ENCODE results near the gene HOXB9. TPM values are rescaled to one million over a fixed set of nuclear protein-coding genes. Genes with fewer than 3 reads are reported as not detected.

Gene HOXB9
- total and polyA plus RNA-seq, 10 of the 15 experiments (the other 5 are each of a cell fraction or from before 2014, with no cell fraction given) = 0.01 to 0.49 (median 0.09) TPM; not detected in 5

- FAIRE-seq (no peak), ATAC-seq (no peak), DNase-seq (ENCODE audit: low read depth, low spot score) (no peak)
- Histone ChIP-seq H3K9ac (ENCODE audit: control insufficient read depth, insufficient read depth, low read length) (no peak overlapping the region), H4K20me1 (ENCODE audit: control insufficient read depth, insufficient read depth) (no peaks in the 10 kb centered on the region), H3K4me3 (no peak overlapping the region), H2AFZ (ENCODE audit: control insufficient read depth, low read depth, low read length) (no peak overlapping the region), H3K27me3 (replicated peaks in 1 of 2; ENCODE audit: control insufficient read depth in 2 of 2, insufficient read depth in 2 of 2, low read length in 1 of 2) (peaks cover 3 to 27% of the 10 kb centered on the region in 2 experiments), H3K79me2 (ENCODE audit: control insufficient read depth, insufficient read depth, low read length) (no peaks in the 10 kb centered on the region), H3K9me3 (replicated peaks; ENCODE audit: control insufficient read depth, insufficient read depth, low read length) (no peaks in the 10 kb centered on the region), H3K4me1 (ENCODE audit: control insufficient read depth, insufficient read depth, low read length) (no peaks in the 10 kb centered on the region), H3K36me3 (ENCODE audit: control insufficient read depth in 2 of 2, insufficient read depth in 2 of 2, low read length in 1 of 2) (no peaks in the 10 kb centered on the region), H3K4me2 (ENCODE audit: control insufficient read depth, insufficient read depth) (no peak overlapping the region), H3K27ac (ENCODE audit: control insufficient read depth, insufficient read depth) (no peak overlapping the region)
- CTCF ChIA-PET = interaction anchor here (0.6 to 1.5 kb wide), 8 partner anchors 9 to 701 kb away, joined by 3 to 5 read pairs (median 4); partner anchors contain the start of gene HOXB5
- BruUV-seq (replicated peaks) = no TSS peak
- intact Hi-C loops (cut with micrococcal nuclease; ENCODE audit: unreplicated experiment) = no loop called here
- SMC1A ChIA-PET (ENCODE audit: uncharacterized antibody, unreplicated experiment) = interaction anchor here (1.0 kb wide), 1 partner anchor 33 kb away, joined by 3 read pairs; no protein-coding TSS in a partner anchor
- 36% methylated on average over 6 of the region's 6 CpGs for WGBS (ENCODE audit: insufficient coverage, insufficient replicate concordance, low lambda C conversion rate, missing lambda C conversion rate)
- in situ Hi-C loops (cut with MboI) = no loop called here
- RAD21 ChIA-PET (ENCODE audit: unreplicated experiment) = no interaction called here
- no peak for TF ChIP-seq NFXL1 (IDR thresholded peaks at IDR 0.05; ENCODE audit: borderline replicate concordance)
- POLR2A ChIA-PET = no interaction called here
These were observed 14.1 kb upstream of the HOXB9 start for GRCh38 chr17:48639982-48640857.

- SMC1A ChIA-PET (ENCODE audit: uncharacterized antibody, unreplicated experiment) = no interaction called here
These were observed 13.0 kb upstream of the HOXB9 start for GRCh38 chr17:48639136-48639535.

More at GRCh38 chr17:48639136-48639535, 13.0 kb upstream of the HOXB9 start:
- Histone ChIP-seq H4K20me1 (ENCODE audit: control insufficient read depth, insufficient read depth) (no peaks in the 10 kb centered on the region), H3K4me1 (ENCODE audit: control insufficient read depth, insufficient read depth, low read length) (no peaks in the 10 kb centered on the region), H3K9me3 (replicated peaks; ENCODE audit: control insufficient read depth, insufficient read depth, low read length) (no peaks in the 10 kb centered on the region), H3K27me3 (replicated peaks in 1 of 2; ENCODE audit: control insufficient read depth in 2 of 2, insufficient read depth in 2 of 2, low read length in 1 of 2) (peaks cover 5 to 27% of the 10 kb centered on the region in 2 experiments), H3K27ac (ENCODE audit: control insufficient read depth, insufficient read depth) (no peak overlapping the region), H2AFZ (ENCODE audit: control insufficient read depth, low read depth, low read length) (no peak overlapping the region), H3K4me2 (ENCODE audit: control insufficient read depth, insufficient read depth) (no peak overlapping the region), H3K79me2 (ENCODE audit: control insufficient read depth, insufficient read depth, low read length) (no peaks in the 10 kb centered on the region), H3K9ac (ENCODE audit: control insufficient read depth, insufficient read depth, low read length) (no peak overlapping the region), H3K36me3 (ENCODE audit: control insufficient read depth in 2 of 2, insufficient read depth in 2 of 2, low read length in 1 of 2) (no peaks in the 10 kb centered on the region), H3K4me3 (no peak overlapping the region)
- POLR2A ChIA-PET = no interaction called here
- no TSS peak for BruUV-seq (replicated peaks)
- no peak for FAIRE-seq
- no peak; the same call in 2 of the 3 replicates for ATAC-seq
- intact Hi-C loops (cut with micrococcal nuclease; ENCODE audit: unreplicated experiment) = no loop called here
- TF ChIP-seq EZH2 (IDR thresholded peaks at IDR 0.05; ENCODE audit: borderline replicate concordance, control insufficient read depth, low read depth, low read length) (no peak), GABPA (IDR thresholded peaks at IDR 0.05; ENCODE audit: low read depth) (no peak)
- CTCF ChIA-PET = interaction anchor here (0.8 to 1.5 kb wide), 3 partner anchors 10 to 39 kb away, joined by 3 read pairs; no protein-coding TSS in a partner anchor
- DNase-seq (ENCODE audit: low read depth, low spot score) = no peak
- 70% methylated on average over 5 of the region's 5 CpGs for WGBS (ENCODE audit: insufficient coverage, insufficient replicate concordance, low lambda C conversion rate, missing lambda C conversion rate)
- RAD21 ChIA-PET (ENCODE audit: unreplicated experiment) = no interaction called here
- in situ Hi-C loops (cut with MboI) = no loop called here
